ENCODE results near the gene DDX60.

GRCh38 chr4:168291242-168291641 lies 27.3 kb downstream of the DDX60 start:
- TF ChIP-seq EZH2 (IDR thresholded peaks at IDR 0.05; ENCODE audit: low read depth), result no peak
- TF ChIP-seq CTCF (conservative IDR thresholded peaks at IDR 0.05), result no peak

Data from PC-9 (cell line).